NCI-H2171 treated with DMSO at 0.1 percent for 48 hours (cell line): ENCODE measurements around the gene ALDH7A1.
"Not testable (repeated sequence)": the region's sequence is repeated elsewhere in the genome, so short reads cannot be mapped to it uniquely, and the experiment has no call there.

Source experiments
- DNase-seq: peaks from one replicate; lab custom pipeline; 2025; lab: John Stamatoyannopoulos, UW

Gene ALDH7A1

DNA sequence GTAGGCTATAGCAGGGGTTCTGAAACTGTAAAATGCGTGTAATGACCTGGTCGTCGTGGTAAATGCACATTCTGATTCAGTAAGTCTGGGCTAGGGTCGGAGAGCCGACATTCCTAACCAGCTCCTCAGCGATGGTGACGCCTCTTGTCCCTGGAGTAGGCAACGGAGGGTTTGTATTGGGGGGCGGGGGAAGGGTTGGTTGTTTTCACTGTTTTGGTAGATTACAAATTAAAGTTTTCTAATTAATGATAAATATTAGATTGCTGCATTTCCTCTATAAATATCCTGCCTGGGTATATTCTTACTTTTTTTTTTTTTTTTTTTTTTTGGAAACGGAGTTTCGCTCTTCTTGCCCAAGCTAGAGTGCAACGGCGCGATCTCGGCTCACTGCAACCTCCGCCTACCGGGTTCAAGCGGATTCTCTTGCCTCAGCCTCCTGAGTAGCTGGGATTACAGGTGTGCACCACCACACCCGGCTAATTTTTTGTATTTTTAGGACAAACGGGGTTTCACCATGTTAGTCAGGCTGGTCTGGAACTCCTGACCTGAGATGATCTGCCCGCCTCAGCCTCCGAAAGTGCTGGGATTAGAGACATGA, 566 bp upstream of the ALDH7A1 start:
- no peak for DNase-seq

GRCh38 chr5:126591549-126591948, 3.5 kb downstream of the ALDH7A1 start:
- DNase-seq, result no peak

DNA sequence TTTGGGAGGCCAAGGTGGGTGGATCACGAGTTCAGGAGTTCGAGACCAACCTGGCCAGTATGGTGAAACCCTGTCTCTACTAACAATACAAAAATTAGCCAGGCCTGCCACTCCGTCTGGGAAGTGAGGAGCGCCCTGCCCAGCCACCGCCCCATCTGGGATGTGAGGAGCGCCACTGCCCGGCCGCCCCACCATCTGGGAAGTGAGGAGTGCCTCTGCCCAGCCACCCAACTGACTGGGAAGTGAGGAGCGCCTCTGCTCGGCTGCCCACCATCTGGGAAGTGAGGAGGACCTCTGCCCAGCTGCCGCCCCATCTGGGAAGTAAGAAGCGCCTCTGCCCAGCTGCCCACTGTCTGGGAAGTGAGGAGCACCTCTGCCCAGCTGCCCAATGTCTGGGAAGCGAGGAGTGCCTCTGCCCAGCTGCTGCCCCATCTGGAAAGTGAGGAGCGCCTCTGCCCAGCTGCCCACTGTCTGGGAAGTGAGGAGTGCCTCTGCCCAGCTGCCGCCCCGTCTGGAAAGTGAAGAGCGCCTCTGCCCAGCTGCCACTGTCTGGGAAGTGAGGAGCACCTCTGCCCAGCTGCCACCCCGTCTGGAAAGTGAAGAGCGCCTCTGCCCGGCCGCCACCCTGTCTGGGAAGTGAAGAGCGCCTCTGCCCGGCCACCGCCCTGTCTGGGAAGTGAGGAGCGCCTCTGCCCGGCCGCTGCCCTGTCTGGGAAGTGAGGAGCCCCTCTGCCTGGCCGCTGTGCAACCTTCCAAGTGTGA, 5.3 kb downstream of the ALDH7A1 start:
- DNase-seq, result peak; percentile 1

DNA sequence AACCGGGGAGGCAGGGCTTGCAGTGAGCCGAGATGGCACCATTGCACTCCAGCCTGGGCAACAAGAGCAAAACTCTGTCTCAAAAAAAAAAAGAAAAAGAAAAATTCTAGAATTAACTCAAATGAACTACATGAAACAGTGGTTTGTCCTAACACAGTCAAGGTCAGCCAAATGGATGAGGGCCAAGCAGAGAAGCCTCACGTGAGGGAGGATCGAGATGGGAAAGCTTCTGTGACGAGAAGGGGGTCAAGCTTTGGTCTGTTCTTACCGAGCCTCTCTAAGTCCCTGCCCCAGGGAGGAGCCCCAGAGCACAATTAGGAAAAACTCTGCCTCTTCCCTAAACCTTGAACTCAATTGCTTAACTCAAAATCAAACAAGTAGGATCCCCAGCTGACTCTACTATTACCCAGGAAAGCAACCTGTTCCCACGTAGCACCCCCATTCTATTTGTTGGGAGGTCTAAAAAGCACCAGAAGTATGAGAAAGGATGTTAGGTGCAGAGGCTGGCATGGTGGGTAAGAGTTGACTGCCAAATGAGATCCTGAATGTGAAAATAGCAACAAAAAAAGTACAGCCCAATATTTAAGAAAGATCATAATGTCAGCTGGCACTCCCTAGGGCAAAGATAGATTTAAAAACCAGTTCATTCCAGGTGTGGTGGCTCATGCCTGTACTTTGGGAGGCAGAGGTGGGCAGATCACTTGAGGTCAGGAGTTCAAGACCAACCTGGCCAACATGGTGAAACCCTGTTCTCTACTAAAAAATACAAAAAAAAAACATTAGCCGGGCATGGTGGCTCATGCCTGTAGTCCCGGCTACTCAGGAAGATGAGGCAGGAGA, 7.2 kb downstream of the ALDH7A1 start:
- DNase-seq, result no peak

- no peak for DNase-seq
Measured at GRCh38 chr5:126583761-126584160, 11.3 kb downstream of the ALDH7A1 start.

DNA sequence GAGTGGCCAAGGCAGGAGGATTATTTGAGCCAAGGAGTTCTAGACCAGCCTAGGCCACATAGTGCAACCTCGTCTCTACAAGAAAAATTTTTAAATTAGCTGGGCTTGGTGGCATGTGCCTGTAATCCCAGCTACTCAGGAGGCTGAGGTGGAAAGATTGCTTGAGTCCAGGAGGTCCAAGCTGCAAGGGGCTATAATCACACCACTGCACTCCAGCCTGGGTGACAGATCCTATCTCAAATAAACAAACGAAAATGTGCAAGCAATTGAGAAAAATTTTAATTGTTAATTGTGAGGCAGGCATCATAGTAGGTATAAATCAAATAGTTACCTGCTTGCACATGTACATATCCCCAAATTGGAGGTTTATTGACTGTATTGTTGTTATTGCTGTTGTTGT, 15.3 kb downstream of the ALDH7A1 start:
- DNase-seq, result no peak

GRCh38 chr5:126577415-126577814, 17.6 kb downstream of the ALDH7A1 start:
- no peak for DNase-seq

GRCh38 chr5:126576974-126577373, 18.0 kb downstream of the ALDH7A1 start:
- no peak for DNase-seq

DNA sequence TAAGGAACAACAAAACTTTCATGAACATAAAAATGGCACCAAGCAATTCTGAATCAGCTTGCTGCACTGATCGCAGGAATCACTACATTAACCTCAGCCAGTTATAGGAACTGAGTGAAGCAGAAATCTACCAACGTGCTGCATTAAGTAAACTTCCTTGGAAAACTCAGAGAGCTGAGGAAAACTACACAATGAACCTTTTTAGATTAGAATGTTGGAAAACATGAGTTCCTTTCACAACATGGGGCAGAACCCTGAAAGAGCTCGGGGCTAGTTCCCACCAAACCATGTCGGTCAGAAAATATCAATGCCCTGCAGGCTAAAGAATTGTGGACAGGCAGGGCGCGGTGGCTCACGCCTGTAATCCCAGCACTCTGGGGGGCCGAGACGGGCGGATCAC, 19.4 kb downstream of the ALDH7A1 start:
- DNase-seq, result no peak

DNA sequence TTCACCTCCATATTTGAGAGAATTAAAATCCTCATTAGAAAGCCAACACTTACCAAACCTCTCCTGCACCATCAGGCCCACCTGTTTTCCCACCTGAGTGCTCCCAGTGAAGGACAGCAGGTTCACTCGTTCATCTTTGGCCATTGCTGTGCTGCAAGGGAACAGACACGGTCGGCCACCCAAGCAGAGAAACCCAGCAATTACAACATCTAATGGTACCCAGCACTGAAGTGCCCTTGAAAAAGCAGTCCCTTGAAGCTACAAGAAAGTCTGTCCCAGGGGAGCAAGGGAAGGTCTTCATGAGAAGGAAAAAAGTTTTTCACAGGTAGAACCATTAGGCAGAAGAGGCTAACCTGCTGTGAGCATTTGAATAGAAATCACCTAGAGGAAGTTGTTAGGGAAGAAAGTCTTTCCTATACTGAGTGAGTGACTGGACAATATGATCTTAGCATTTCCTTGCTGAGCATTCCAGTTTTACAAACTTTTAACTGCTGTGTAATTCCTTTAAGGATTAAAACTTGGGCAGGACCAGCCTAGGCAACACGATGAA, 26.7 kb downstream of the ALDH7A1 start:
- DNase-seq, result no peak

GRCh38 chr5:126562823-126563222, 32.2 kb downstream of the ALDH7A1 start:
- no peak for DNase-seq

GRCh38 chr5:126561908-126562307, 33.1 kb downstream of the ALDH7A1 start:
- no peak for DNase-seq

- DNase-seq, result not testable (repeated sequence)
Measured at GRCh38 chr5:126555101-126555500, 39.9 kb downstream of the ALDH7A1 start.

DNA sequence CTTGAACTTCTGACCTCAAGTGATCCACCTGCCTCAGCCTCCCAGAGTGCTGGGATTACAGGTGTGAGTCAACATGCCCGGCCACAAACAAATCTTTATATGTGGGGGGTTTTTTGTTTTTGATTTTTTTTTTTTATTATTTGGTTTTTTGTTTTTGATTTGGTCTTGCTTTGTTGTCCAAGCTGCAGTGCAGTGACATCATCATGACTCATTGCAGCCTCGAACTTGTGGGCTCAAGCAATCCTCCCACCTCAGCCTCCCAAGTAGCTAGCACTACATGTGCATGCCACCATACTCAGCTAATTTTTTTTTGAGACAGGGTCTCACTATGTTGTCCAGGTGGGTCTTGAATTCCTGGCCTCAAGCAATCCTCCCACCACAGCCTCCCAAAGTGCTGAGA, 42.4 kb downstream of the ALDH7A1 start:
- no peak for DNase-seq

DNA sequence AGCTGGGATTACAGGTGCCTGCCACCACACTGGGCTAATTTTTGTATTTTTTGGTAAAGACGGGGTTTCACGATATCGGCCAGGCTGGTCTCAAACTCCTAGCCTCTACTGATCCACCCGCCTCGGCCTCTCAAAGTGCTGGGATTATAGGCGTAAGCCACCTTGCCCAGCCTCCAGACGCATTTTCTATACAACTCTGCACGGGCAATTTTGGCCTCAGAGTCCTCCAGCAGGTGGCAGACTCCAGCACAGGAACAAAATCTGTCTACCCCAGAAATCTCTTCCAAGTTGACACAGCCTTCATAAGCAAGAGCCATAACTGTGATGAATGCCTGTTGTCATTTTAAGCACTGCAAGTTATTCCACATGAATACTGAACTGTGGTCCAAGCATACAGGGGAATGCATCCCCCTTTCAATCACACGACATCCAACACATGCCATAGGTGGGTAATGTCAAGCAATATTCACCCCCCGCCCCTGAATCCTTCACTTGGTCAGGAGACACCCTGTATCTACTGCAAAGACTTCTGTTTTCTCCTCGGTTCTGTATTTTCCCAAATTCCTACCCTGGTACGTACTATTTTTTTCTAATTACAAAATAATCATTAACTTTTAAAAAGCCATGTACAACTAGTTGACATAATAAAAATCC, 50.8 kb downstream of the ALDH7A1 start:
- DNase-seq, result peak; percentile 7

DNA sequence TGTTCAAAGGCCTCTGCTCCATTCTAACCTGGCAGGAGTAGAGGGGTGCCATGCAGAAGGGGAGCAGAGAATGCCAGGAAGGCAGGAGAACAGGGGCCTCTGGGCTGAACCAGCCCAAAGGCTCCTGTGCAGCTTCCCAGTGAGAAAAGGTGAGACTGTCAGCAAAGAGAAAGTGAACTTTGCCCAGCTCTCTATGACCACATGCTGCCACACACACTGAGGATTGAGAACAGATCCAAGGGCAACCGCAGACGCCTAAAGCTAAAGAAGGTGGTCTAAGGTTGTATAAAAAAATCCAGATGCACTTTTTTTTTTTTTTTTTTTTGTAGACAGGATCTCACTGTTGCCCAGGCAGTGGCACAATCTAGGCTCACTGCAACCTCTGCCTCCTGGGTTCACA, 51.4 kb downstream of the ALDH7A1 start:
- no peak for DNase-seq

- no peak for DNase-seq
Measured at GRCh38 chr5:126543009-126543408, 52.0 kb downstream of the ALDH7A1 start.

- no peak for DNase-seq
Measured at GRCh38 chr5:126542441-126542840, 52.6 kb downstream of the ALDH7A1 start.

- no peak for DNase-seq
Measured at GRCh38 chr5:126540631-126541030, 54.4 kb downstream of the ALDH7A1 start.

DNA sequence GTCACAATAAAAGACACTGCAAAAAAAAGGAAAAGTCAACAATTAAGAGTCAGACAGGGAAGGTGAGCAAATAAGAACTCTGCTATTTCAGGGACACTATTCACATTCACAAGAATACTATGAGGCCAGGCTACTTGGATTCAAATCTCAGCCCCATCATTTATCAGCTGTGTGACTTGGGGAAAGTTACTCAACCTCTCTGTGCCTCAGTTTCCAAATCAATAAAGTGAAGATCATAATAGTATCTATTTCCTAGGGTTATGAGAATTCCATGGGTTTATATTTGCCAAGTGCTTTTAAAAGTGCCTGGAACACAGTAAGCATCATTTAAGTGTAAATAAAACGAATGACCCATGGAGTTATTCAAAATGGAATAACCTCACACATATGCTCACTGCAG, 56.4 kb downstream of the ALDH7A1 start:
- DNase-seq, result no peak

DNA sequence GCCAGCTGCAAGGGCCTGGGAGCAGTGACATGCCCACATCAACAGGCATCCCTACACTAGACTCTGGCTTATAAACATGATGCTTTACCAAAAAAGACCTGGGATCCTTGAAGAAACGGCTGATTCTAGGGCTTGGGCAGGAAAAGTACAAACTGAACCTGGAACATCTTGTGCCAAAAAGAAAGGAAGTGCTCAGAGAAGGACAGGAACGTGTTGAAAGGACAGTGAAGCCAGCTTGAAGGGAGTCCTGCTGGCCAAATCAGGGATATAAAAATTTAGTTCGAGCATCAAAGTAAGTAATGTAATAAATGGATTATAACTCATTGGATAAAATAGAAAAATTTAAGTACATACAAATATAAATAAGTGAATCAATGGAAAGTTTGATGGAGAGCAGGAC, 58.1 kb downstream of the ALDH7A1 start:
- DNase-seq, result no peak

- DNase-seq, result no peak
Measured at GRCh38 chr5:126535856-126536545, 59.0 kb downstream of the ALDH7A1 start.
